PFSK-1 (cell line): ENCODE measurements around the gene PRR15.

ENCODE experiments used
- POLR2AphosphoS5 ChIP-seq: IDR thresholded peaks from 2 replicates; pipeline ENCODE4 v1.6.1; 2012; ENCODE audit warnings: low read depth, mild to moderate bottlenecking, control low read depth, low read length, moderate library complexity
- REST ChIP-seq, 2 experiments: IDR thresholded peaks; 2 replicates each; pipeline versions ENCODE4 v1.6.1 to v1.8.0; 2011 to 2012; ENCODE audit warnings: low read depth in 2 of 2, low read length in 2 of 2, control low read depth in 1 of 2, inconsistent platforms in 1 of 2, mild to moderate bottlenecking in 1 of 2, moderate library complexity in 1 of 2; ENCODE audit not compliant: insufficient read depth in 1 of 2
- SIN3A ChIP-seq: IDR thresholded peaks from 2 replicates; pipeline ENCODE4 v1.6.1; 2012; ENCODE audit warnings: mild to moderate bottlenecking, low read length, moderate library complexity, borderline replicate concordance; ENCODE audit not compliant: insufficient read depth
- TAF1 ChIP-seq: IDR thresholded peaks from 2 replicates; pipeline ENCODE4 v1.6.1; 2012; ENCODE audit warnings: low read length, control low read depth, borderline replicate concordance; ENCODE audit not compliant: insufficient read depth

DNA sequence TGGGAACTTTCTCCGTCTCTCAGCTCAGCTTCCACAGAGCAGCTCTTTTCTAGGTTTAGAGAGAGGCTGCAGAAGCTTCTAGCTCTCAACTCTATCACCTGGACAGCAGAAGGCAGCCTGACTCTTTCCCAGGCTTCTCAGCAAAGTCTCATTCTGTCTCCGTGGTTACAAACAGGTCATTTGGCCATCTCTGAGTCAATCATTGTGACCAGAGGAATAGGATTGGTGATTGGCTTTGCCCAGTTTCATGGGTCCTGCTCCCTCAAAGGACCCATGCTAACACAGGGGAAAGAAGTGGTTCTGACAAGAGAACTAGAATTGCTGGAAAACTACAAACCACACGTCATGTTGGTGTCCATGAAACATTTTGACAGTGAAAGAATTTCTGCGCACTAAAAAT is 43.6 kb downstream of the PRR15 start:
- no peak for TF ChIP-seq REST (IDR thresholded peaks at IDR 0.05; ENCODE audit: insufficient read depth in 1 of 2, low read depth in 2 of 2, low read length in 2 of 2)
- no peak for TF ChIP-seq TAF1
- TF ChIP-seq POLR2AphosphoS5 = no peak
- no peak for TF ChIP-seq SIN3A
